DOHH2 (cell line): Measurements from ENCODE around the gene ANKZF1.

Source experiments
- H3F3A ChIP-seq: fragments of 200-600 bp; sonication (generic), shearing (Covaris generic); 2 replicates; pipeline ENCODE4 v1.6.0; 2016; ENCODE audit warnings: antibody characterized with exemption, mild to moderate bottlenecking; ENCODE audit not compliant: control insufficient read depth, insufficient read depth
- H3K27ac ChIP-seq: fragments of 200-600 bp; sonication (generic); 2 replicates; pipeline ENCODE4 v1.5.1; 2014; ENCODE audit warnings: low read depth, mild to moderate bottlenecking, low read length, moderate library complexity
- H3K27me3 ChIP-seq: fragments of 200-600 bp; sonication (generic); 2 replicates; pipeline ENCODE4 v1.6.1; 2014; ENCODE audit warnings: mild to moderate bottlenecking, low read length, mixed read lengths; ENCODE audit not compliant: control insufficient read depth
- H3K36me3 ChIP-seq: fragments of 200-600 bp; sonication (generic); 2 replicates; pipeline ENCODE4 v1.6.1; 2014; ENCODE audit warnings: mild to moderate bottlenecking, low read length, moderate library complexity, mixed read lengths; ENCODE audit not compliant: control insufficient read depth
- H3K4me1 ChIP-seq: fragments of 200-600 bp; sonication (generic); 2 replicates; pipeline ENCODE4 v1.6.1; 2014; ENCODE audit warnings: mild to moderate bottlenecking, low read length, mixed read lengths; ENCODE audit not compliant: control insufficient read depth
- H3K4me2 ChIP-seq: fragments of 200-600 bp; sonication (generic); 2 replicates; pipeline ENCODE4 v1.6.0; 2014; ENCODE audit warnings: mild to moderate bottlenecking, low read length, moderate library complexity
- H3K4me3 ChIP-seq: fragments of 200-600 bp; sonication (generic); 2 replicates; pipeline ENCODE4 v1.5.1; 2014; ENCODE audit warnings: mild to moderate bottlenecking, low read length, mixed read lengths
- H3K79me2 ChIP-seq: fragments of 200-600 bp; sonication (generic); 2 replicates; pipeline ENCODE4 v1.6.1; 2014; ENCODE audit warnings: mild to moderate bottlenecking, low read length, mixed read lengths; ENCODE audit not compliant: control insufficient read depth
- H3K9me2 ChIP-seq: fragments of 200-600 bp; sonication (generic); replicated peaks from 2 replicates; pipeline ENCODE4 v1.6.1; 2014; ENCODE audit warnings: mild to moderate bottlenecking, low read length, mixed read lengths; ENCODE audit not compliant: control insufficient read depth
- H3K9me3 ChIP-seq: fragments of 200-600 bp; sonication (generic); 2 replicates; pipeline ENCODE4 v1.6.1; 2014; ENCODE audit warnings: antibody characterized with exemption, low read length, mixed read lengths; ENCODE audit not compliant: control insufficient read depth, insufficient read depth
- H4K20me1 ChIP-seq: fragments of 200-600 bp; sonication (generic); 2 replicates; pipeline ENCODE4 v1.6.0; 2014; ENCODE audit warnings: low read depth, mild to moderate bottlenecking, antibody characterized with exemption, low read length, moderate library complexity; ENCODE audit not compliant: control insufficient read depth, insufficient read depth
- CTCF ChIP-seq: fragments of 200-600 bp; sonication (generic); IDR thresholded peaks from one replicate; pipeline ENCODE4 v1.5.1; 2014; ENCODE audit warnings: antibody characterized with exemption, mild to moderate bottlenecking, low read depth, low read length; ENCODE audit not compliant: poor library complexity, severe bottlenecking
- EZH2phosphoT487 ChIP-seq: fragments of 200-600 bp; sonication (generic); IDR thresholded peaks from 2 replicates; pipeline ENCODE4 v1.6.1; 2017; ENCODE audit warnings: borderline replicate concordance, mild to moderate bottlenecking, antibody characterized with exemption, low read length, moderate library complexity, mixed read lengths

Gene ANKZF1

GRCh38 chr2:219243291-219243761, 13.7 kb downstream of the ANKZF1 start:
- no peak overlapping the region for H3K4me2 ChIP-seq
- H3K79me2 ChIP-seq: peaks cover 31% of the 10 kb centered on the region
- H3K4me1 ChIP-seq: peaks cover 34% of the 10 kb centered on the region
- H3K9me3 ChIP-seq: no peaks in the 10 kb centered on the region
- H4K20me1 ChIP-seq: no peaks in the 10 kb centered on the region
- no peak overlapping the region for H3K4me3 ChIP-seq
- H3K27me3 ChIP-seq: no peaks in the 10 kb centered on the region
- H3F3A ChIP-seq: peaks cover 5% of the 10 kb centered on the region
- TF ChIP-seq EZH2phosphoT487 (no peak), CTCF (no peak)
- no peaks in the 10 kb centered on the region for H3K9me2 ChIP-seq
- H3K27ac ChIP-seq: no peak overlapping the region
- peaks cover 29% of the 10 kb centered on the region for H3K36me3 ChIP-seq

- H3K4me1 ChIP-seq: peaks cover 48% of the 10 kb centered on the region
- no peak for TF ChIP-seq CTCF
- no peak for TF ChIP-seq EZH2phosphoT487
- peaks cover 37% of the 10 kb centered on the region for H3K36me3 ChIP-seq
- peaks cover 13% of the 10 kb centered on the region for H3F3A ChIP-seq
- no peaks in the 10 kb centered on the region for H3K9me3 ChIP-seq
- H3K27ac ChIP-seq: 0 out of 2 replicates have a peak overlapping the region, but pooled peaks have one; percentile 47
- H3K27me3 ChIP-seq: no peaks in the 10 kb centered on the region
- H3K4me3 ChIP-seq: peak overlapping the region; percentile 84
- H3K9me2 ChIP-seq: no peaks in the 10 kb centered on the region
- H4K20me1 ChIP-seq: no peaks in the 10 kb centered on the region
- H3K79me2 ChIP-seq: peaks cover 40% of the 10 kb centered on the region
- H3K4me2 ChIP-seq: peak overlapping the region; percentile 97
These were observed 15.2 kb downstream of the ANKZF1 start for GRCh38 chr2:219244789-219245147.

- H3K9me3 ChIP-seq: no peaks in the 10 kb centered on the region
- TF ChIP-seq CTCF: no peak
- TF ChIP-seq EZH2phosphoT487: no peak
- peak within 1 kb of the TSS; percentile 47 for H3K27ac ChIP-seq
- H3K9me2 ChIP-seq: no peaks in the 10 kb centered on the region
- peak within 1 kb of the TSS; percentile 97 for H3K4me2 ChIP-seq
- H3K79me2 ChIP-seq: peaks cover 44% of the 10 kb centered on the region
- peak within 1 kb of the TSS; percentile 84 for H3K4me3 ChIP-seq
- H4K20me1 ChIP-seq: no peaks in the 10 kb centered on the region
- peaks cover 42% of the 10 kb centered on the region for H3K36me3 ChIP-seq
- no peaks in the 10 kb centered on the region for H3K27me3 ChIP-seq
- peaks cover 19% of the 10 kb centered on the region for H3F3A ChIP-seq
- H3K4me1 ChIP-seq: peaks cover 54% of the 10 kb centered on the region
These were observed 15.7 kb downstream of the ANKZF1 start, which contains the start of the genes GLB1L and STK16 for GRCh38 chr2:219245148-219245898. Gene GLB1L, minus strand, starts transcription at chr2:219245444. Its CDS starts 1,871 bp downstream, at chr2:219243573. Gene STK16, plus strand, starts transcription at chr2:219245479. Its CDS starts 521 bp downstream, at chr2:219246000.
